Astrocyte (in vitro differentiated cells and primary cell): ENCODE results near the gene PNPLA7. TPM values are rescaled to one million over a fixed set of nuclear protein-coding genes. Genes with fewer than 3 reads are reported as not detected.

Experiments used
- DNase-seq: peaks from one replicate; pipeline ENCODE4 v3.0.0-alpha.2; 2010; ENCODE audit warnings: low read depth
- FAIRE-seq: peaks from 2 replicates; lab custom pipeline; 2011; peaks lifted over from hg19 to GRCh38; lab: Jason Lieb, UNC
- H2AFZ ChIP-seq: 2 replicates; pipeline ENCODE4 v1.6.0; 2012; ENCODE audit warnings: low read depth, low read length, inconsistent platforms
- H3K27ac ChIP-seq: 2 replicates; pipeline ENCODE4 v1.5.1; 2011; ENCODE audit warnings: low read depth, low read length, inconsistent platforms
- H3K27me3 ChIP-seq: 2 replicates; pipeline ENCODE4 v1.6.0; 2011; ENCODE audit warnings: low read length, inconsistent platforms; ENCODE audit not compliant: insufficient read depth
- H3K36me3 ChIP-seq: 2 replicates; pipeline ENCODE4 v1.5.1; 2011; ENCODE audit warnings: low read length, inconsistent platforms; ENCODE audit not compliant: insufficient read depth
- H3K4me1 ChIP-seq: 2 replicates; pipeline ENCODE4 v1.5.1; 2011; ENCODE audit warnings: low read length, inconsistent platforms; ENCODE audit not compliant: insufficient read depth
- H3K4me2 ChIP-seq: 2 replicates; pipeline ENCODE4 v1.6.0; 2012; ENCODE audit warnings: low read length, inconsistent platforms
- H3K4me3 ChIP-seq: 2 replicates; pipeline ENCODE4 v1.5.1; 2011; ENCODE audit warnings: low read depth, mild to moderate bottlenecking, low read length, inconsistent platforms; ENCODE audit not compliant: insufficient read depth
- H3K79me2 ChIP-seq: 2 replicates; pipeline ENCODE4 v1.6.0; 2012; ENCODE audit warnings: mild to moderate bottlenecking, low read length, inconsistent platforms; ENCODE audit not compliant: insufficient read depth
- H3K9ac ChIP-seq: 2 replicates; pipeline ENCODE4 v1.6.0; 2012; ENCODE audit warnings: mild to moderate bottlenecking, low read length, inconsistent platforms
- H3K9me3 ChIP-seq: 2 replicates; pipeline ENCODE4 v1.5.1; 2012; ENCODE audit warnings: low read depth, mild to moderate bottlenecking, low read length, inconsistent platforms; ENCODE audit not compliant: insufficient read depth
- H4K20me1 ChIP-seq: 2 replicates; pipeline ENCODE4 v1.6.0; 2012; ENCODE audit warnings: low read length, inconsistent platforms; ENCODE audit not compliant: insufficient read depth
- H3K27ac Mint-ChIP-seq: one replicate; pipeline ENCODE4 v1.8.0; 2021; ENCODE audit warnings: mild to moderate bottlenecking, mixed read lengths; ENCODE audit not compliant: unreplicated experiment
- H3K27me3 Mint-ChIP-seq: one replicate; pipeline ENCODE4 v1.8.0; 2021; ENCODE audit warnings: low read depth, mixed read lengths; ENCODE audit not compliant: unreplicated experiment
- H3K36me3 Mint-ChIP-seq: one replicate; pipeline ENCODE4 v1.8.0; 2021; ENCODE audit warnings: low read depth, mixed read lengths; ENCODE audit not compliant: unreplicated experiment
- H3K4me1 Mint-ChIP-seq: one replicate; pipeline ENCODE4 v1.8.0; 2021; ENCODE audit warnings: low read depth, mixed read lengths; ENCODE audit not compliant: unreplicated experiment
- H3K4me3 Mint-ChIP-seq: one replicate; pipeline ENCODE4 v1.8.0; 2021; ENCODE audit warnings: mild to moderate bottlenecking, moderate library complexity, mixed read lengths; ENCODE audit not compliant: unreplicated experiment
- H3K9me3 Mint-ChIP-seq: one replicate; pipeline ENCODE4 v1.8.0; 2021; ENCODE audit warnings: mild to moderate bottlenecking, mixed read lengths; ENCODE audit not compliant: unreplicated experiment
- CTCF ChIP-seq: IDR thresholded peaks from 2 replicates; pipeline ENCODE4 v1.5.1; 2011; ENCODE audit warnings: low read depth, mild to moderate bottlenecking, inconsistent platforms, low read length, moderate library complexity; ENCODE audit not compliant: insufficient read depth
- EZH2 ChIP-seq: IDR thresholded peaks from 2 replicates; pipeline ENCODE4 v1.6.1; 2012; ENCODE audit warnings: mild to moderate bottlenecking, low read length, inconsistent platforms; ENCODE audit not compliant: insufficient read depth
- total RNA-seq: library from RNA; stranded (reverse); gene quantifications from 2 replicates; pipeline ENCODE4 v1.2.1, GENCODE V29; 2021

Gene PNPLA7
- total RNA-seq, 1 donor from 2014 or later, result 2.6 TPM

- Histone ChIP-seq H3K27ac (no peak overlapping the region), H3K79me2 (no peaks in the 10 kb centered on the region), H3K9ac (no peak overlapping the region), H3K27me3 (no peaks in the 10 kb centered on the region), H3K9me3 (no peaks in the 10 kb centered on the region), H3K36me3 (no peaks in the 10 kb centered on the region), H3K4me2 (no peak overlapping the region), H2AFZ (no peak overlapping the region), H4K20me1 (no peaks in the 10 kb centered on the region), H3K4me3 (no peak overlapping the region), H3K4me1 (peaks cover 4% of the 10 kb centered on the region)
- FAIRE-seq (no peak), DNase-seq (no peak)
- H3K4me3 Mint-ChIP-seq, result no peak overlapping the region
- peaks cover 10% of the 10 kb centered on the region for H3K36me3 Mint-ChIP-seq
- H3K9me3 Mint-ChIP-seq, result no peaks in the 10 kb centered on the region
- no peak overlapping the region for H3K27ac Mint-ChIP-seq
- no peaks in the 10 kb centered on the region for H3K27me3 Mint-ChIP-seq
- TF ChIP-seq EZH2, result no peak
- no peak for TF ChIP-seq CTCF
- peaks cover 7% of the 10 kb centered on the region for H3K4me1 Mint-ChIP-seq
Observed at GRCh38 chr9:137544176-137544760, 5.9 kb downstream of the PNPLA7 start.

- no peak overlapping the region for H2AFZ ChIP-seq
- H3K27me3 Mint-ChIP-seq, result no peaks in the 10 kb centered on the region
- no peaks in the 10 kb centered on the region for H3K79me2 ChIP-seq
- H3K36me3 ChIP-seq, result no peaks in the 10 kb centered on the region
- H3K9me3 ChIP-seq, result no peaks in the 10 kb centered on the region
- H3K27ac ChIP-seq, result no peak overlapping the region
- H3K27me3 ChIP-seq, result no peaks in the 10 kb centered on the region
- H4K20me1 ChIP-seq, result no peaks in the 10 kb centered on the region
- TF ChIP-seq EZH2 (no peak), CTCF (no peak)
- no peak for DNase-seq
- no peak overlapping the region for H3K4me2 ChIP-seq
- H3K27ac Mint-ChIP-seq, result no peak overlapping the region
- H3K4me1 ChIP-seq, result peaks cover 4% of the 10 kb centered on the region
- no peak overlapping the region for H3K9ac ChIP-seq
- no peak overlapping the region for H3K4me3 ChIP-seq
- no peaks in the 10 kb centered on the region for H3K9me3 Mint-ChIP-seq
- peaks cover 7% of the 10 kb centered on the region for H3K4me1 Mint-ChIP-seq
- no peak for FAIRE-seq
- peaks cover 10% of the 10 kb centered on the region for H3K36me3 Mint-ChIP-seq
- H3K4me3 Mint-ChIP-seq, result no peak overlapping the region
Observed at GRCh38 chr9:137543237-137543963, 6.8 kb downstream of the PNPLA7 start.

DNA sequence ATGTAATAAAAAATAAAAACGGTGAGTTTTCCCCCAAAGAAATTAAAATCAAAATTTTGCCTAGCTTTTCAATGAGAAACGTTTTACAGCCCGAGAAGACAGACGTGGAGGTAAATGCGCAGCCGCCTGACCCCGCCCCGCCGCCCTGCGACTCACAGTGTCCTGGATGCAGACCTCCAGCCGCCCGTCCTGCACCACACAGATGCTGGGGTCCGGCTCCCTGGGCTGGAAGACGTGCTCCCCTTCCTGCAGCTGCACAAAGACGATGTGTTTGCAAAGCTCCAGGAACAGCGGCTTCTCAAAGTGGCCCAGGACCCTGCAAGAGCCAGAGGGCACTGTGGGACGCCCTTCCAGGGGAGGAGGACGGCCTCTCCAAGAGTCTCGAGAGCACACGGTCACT, 7.7 kb downstream of the PNPLA7 start:
- Histone ChIP-seq H3K36me3 (no peaks in the 10 kb centered on the region), H3K9ac (no peak overlapping the region), H3K27me3 (no peaks in the 10 kb centered on the region), H3K27ac (no peak overlapping the region), H3K9me3 (no peaks in the 10 kb centered on the region), H3K4me1 (peaks cover 4% of the 10 kb centered on the region), H2AFZ (no peak overlapping the region), H3K79me2 (no peaks in the 10 kb centered on the region), H3K4me3 (no peak overlapping the region), H4K20me1 (no peaks in the 10 kb centered on the region), H3K4me2 (no peak overlapping the region)
- H3K27me3 Mint-ChIP-seq, result no peaks in the 10 kb centered on the region
- TF ChIP-seq EZH2 (no peak), CTCF (no peak)
- H3K4me1 Mint-ChIP-seq, result peaks cover 7% of the 10 kb centered on the region
- no peaks in the 10 kb centered on the region for H3K9me3 Mint-ChIP-seq
- FAIRE-seq (no peak), DNase-seq (no peak)
- peaks cover 13% of the 10 kb centered on the region for H3K36me3 Mint-ChIP-seq
- no peak overlapping the region for H3K4me3 Mint-ChIP-seq
- no peak overlapping the region for H3K27ac Mint-ChIP-seq
